Gastroesophageal sphincter (tissue), 4 donors: ENCODE results near the gene PTPRN2. TPM values are rescaled to one million over a fixed set of nuclear protein-coding genes. Genes with fewer than 3 reads are reported as not detected.

ENCODE experiments used
- ATAC-seq: fragments of 150-250 bp; one replicate; pipeline ENCODE4 v1.9.1; 2016; ENCODE audit warnings: mild to moderate bottlenecking, moderate library complexity
- H3K27ac ChIP-seq, 4 donors: fragments of 200-600 bp; sonication (generic) in 3 of 4; 1 replicate in 3 of 4; 2 replicates in 1 of 4; pipeline ENCODE4 v1.5.1; 2016 to 2019
- H3K27me3 ChIP-seq: fragments of 200-600 bp; sonication (generic); one replicate; pipeline ENCODE4 v1.5.1; 2019
- H3K36me3 ChIP-seq, 2 donors: fragments of 200-600 bp; sonication (generic); one replicate each; pipeline ENCODE4 v1.5.1; 2019; ENCODE audit warnings: control low read depth in 1 of 2
- H3K4me1 ChIP-seq, 3 donors: fragments of 200-600 bp; sonication (generic); 1 replicate in 2 of 3; 2 replicates in 1 of 3; pipeline ENCODE4 v1.5.1; 2016 to 2019; ENCODE audit warnings: control low read depth in 2 of 3
- H3K4me3 ChIP-seq, 2 donors: fragments of 200-600 bp; sonication (generic); one replicate each; pipeline ENCODE4 v1.5.1; 2019; ENCODE audit warnings: mild to moderate bottlenecking in 1 of 2, moderate library complexity in 1 of 2
- H3K9me3 ChIP-seq, 3 donors: fragments of 200-600 bp; sonication (generic); one replicate each; pipeline ENCODE4 v1.5.1; 2017 to 2019; ENCODE audit warnings: control low read depth in 2 of 3
- CTCF ChIP-seq, 4 experiments: fragments of 200-600 bp in 2 of 4; fragments of 450-650 bp in 2 of 4; sonication (generic) in 1 of 4; IDR thresholded peaks; one replicate each; pipeline ENCODE4 v1.5.1; 2017 to 2019; ENCODE audit warnings: antibody characterized with exemption in 4 of 4, mild to moderate bottlenecking in 2 of 4, moderate library complexity in 2 of 4
- EP300 ChIP-seq: sonication (generic); formaldehyde crosslinking; IDR thresholded peaks from one replicate; pipeline ENCODE4 v1.6.1; 2017; ENCODE audit warnings: antibody characterized with exemption, mild to moderate bottlenecking
- POLR2A ChIP-seq, 2 donors: fragments of 450-650 bp; IDR thresholded peaks; one replicate each; pipeline ENCODE4 v1.6.1; 2017; ENCODE audit warnings: antibody characterized with exemption in 2 of 2, mild to moderate bottlenecking in 2 of 2, moderate library complexity in 1 of 2
- POLR2AphosphoS5 ChIP-seq: sonication (generic); formaldehyde crosslinking; IDR thresholded peaks from one replicate; pipeline ENCODE4 v1.6.1; 2017; ENCODE audit warnings: antibody characterized with exemption
- WGBS, 2 donors: methylation state at CpG; one replicate each; pipeline ENCODE4 v1.1.5; 2018; ENCODE audit warnings: low coverage in 1 of 2; 5-methylcytosine and 5-hydroxymethylcytosine counted together
- total RNA-seq, 4 donors: library from RNA; depleted of rRNA; stranded (reverse); fragments of >200 nt; gene quantifications; one replicate each; pipeline ENCODE4 v1.1.0, GENCODE V29; 2016

PTPRN2 gene
- total RNA-seq, 4 donors from 2014 or later = 1.7 to 4.7 (median 3.3) TPM

GRCh38 chr7:157974678-157975230, 612.9 kb downstream of the PTPRN2 start:
- no peak for ATAC-seq
- H3K27ac ChIP-seq = no peak overlapping the region
- no peak for TF ChIP-seq POLR2A (IDR thresholded peaks at IDR 0.05)
- no peak for TF ChIP-seq POLR2AphosphoS5
- no peak for TF ChIP-seq CTCF (IDR thresholded peaks at IDR 0.05)
- no peak for TF ChIP-seq EP300
- H3K4me3 ChIP-seq = no peak overlapping the region
- H3K9me3 ChIP-seq = peaks cover 0 to 46% (median 0%) of the 10 kb centered on the region in 3 donors
- H3K4me1 ChIP-seq = no peaks in the 10 kb centered on the region
- whole genome bisulfite sequencing, 2 donors = 55 to 95% methylated on average over 2 to 3 of the region's 11 CpGs
- H3K27me3 ChIP-seq = peaks cover 5% of the 10 kb centered on the region
- no peaks in the 10 kb centered on the region for H3K36me3 ChIP-seq

GRCh38 chr7:157973971-157974677, 613.5 kb downstream of the PTPRN2 start:
- ATAC-seq = no peak
- H3K9me3 ChIP-seq = peaks cover 0 to 46% (median 0%) of the 10 kb centered on the region in 3 donors
- peaks cover 6% of the 10 kb centered on the region for H3K27me3 ChIP-seq
- no peak overlapping the region for H3K4me3 ChIP-seq
- H3K4me1 ChIP-seq = no peaks in the 10 kb centered on the region
- H3K27ac ChIP-seq = no peak overlapping the region
- 80% methylated on average over 2 of the region's 23 CpGs; no CpG with 5 or more reads in 1 of the 2 donors for WGBS, 2 donors
- TF ChIP-seq POLR2A (IDR thresholded peaks at IDR 0.05) (no peak), EP300 (no peak), CTCF (IDR thresholded peaks at IDR 0.05) (no peak), POLR2AphosphoS5 (no peak)
- no peaks in the 10 kb centered on the region for H3K36me3 ChIP-seq

DNA sequence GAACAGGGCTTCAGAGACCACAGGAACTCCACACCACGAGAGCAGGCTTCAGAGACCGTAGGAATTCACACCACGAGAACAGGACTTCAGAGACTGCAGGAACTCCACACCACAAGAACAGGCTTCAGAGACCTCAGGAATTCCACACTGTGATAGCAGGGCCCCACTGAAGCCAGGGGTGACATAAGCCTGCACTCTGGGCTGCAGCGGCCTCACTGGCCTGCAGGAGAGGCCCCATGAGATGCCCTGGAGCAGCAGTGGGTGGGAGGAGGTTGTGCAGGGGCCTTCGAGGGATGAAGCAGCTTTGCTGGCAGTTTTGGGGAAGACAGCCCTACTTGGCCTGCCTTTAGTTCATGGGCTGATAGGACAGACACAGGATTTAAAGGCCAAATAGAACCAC, 614.7 kb downstream of the PTPRN2 start:
- peaks cover 18% of the 10 kb centered on the region for H3K27me3 ChIP-seq
- H3K27ac ChIP-seq = no peak overlapping the region
- peaks cover 0 to 46% (median 0%) of the 10 kb centered on the region in 3 donors for H3K9me3 ChIP-seq
- H3K36me3 ChIP-seq = no peaks in the 10 kb centered on the region
- H3K4me1 ChIP-seq = no peaks in the 10 kb centered on the region
- ATAC-seq = no peak
- no CpG with 5 or more reads among the region's 5 CpGs for WGBS, 2 donors
- H3K4me3 ChIP-seq = no peak overlapping the region
- TF ChIP-seq POLR2AphosphoS5 (no peak), POLR2A (IDR thresholded peaks at IDR 0.05) (no peak), EP300 (no peak), CTCF (IDR thresholded peaks at IDR 0.05) (no peak)

- no peak overlapping the region for H3K4me3 ChIP-seq
- no peaks in the 10 kb centered on the region for H3K4me1 ChIP-seq
- no peak overlapping the region for H3K27ac ChIP-seq
- no peaks in the 10 kb centered on the region for H3K36me3 ChIP-seq
- peaks cover 0 to 45% (median 0%) of the 10 kb centered on the region in 3 donors for H3K9me3 ChIP-seq
- H3K27me3 ChIP-seq = peaks cover 18% of the 10 kb centered on the region
- 70 to 84% methylated on average over 4 to 5 of the region's 5 CpGs for WGBS, 2 donors
- TF ChIP-seq POLR2AphosphoS5 (no peak), EP300 (no peak), POLR2A (IDR thresholded peaks at IDR 0.05) (no peak), CTCF (IDR thresholded peaks at IDR 0.05) (no peak)
- no peak for ATAC-seq
These were observed 616.1 kb downstream of the PTPRN2 start for GRCh38 chr7:157971501-157971900.

- Histone ChIP-seq H3K27ac (no peak overlapping the region), H3K4me1 (no peaks in the 10 kb centered on the region), H3K36me3 (no peaks in the 10 kb centered on the region), H3K9me3 (peaks cover 0 to 37% (median 0%) of the 10 kb centered on the region in 3 donors), H3K4me3 (no peak overlapping the region), H3K27me3 (peaks cover 20% of the 10 kb centered on the region)
- TF ChIP-seq POLR2AphosphoS5 (no peak), POLR2A (IDR thresholded peaks at IDR 0.05) (no peak), CTCF (IDR thresholded peaks at IDR 0.05) (no peak), EP300 (no peak)
- WGBS, 2 donors = 6 to 43% methylated on average over 2 of the region's 3 CpGs
- ATAC-seq = no peak
These were observed 616.9 kb downstream of the PTPRN2 start for GRCh38 chr7:157970744-157971143.
